ENCODE results near the gene SLC10A7.

- TF ChIP-seq CTCF (IDR thresholded peaks at IDR 0.05; ENCODE audit: low read depth, low read length) = no peak
- TF ChIP-seq MAX (IDR thresholded peaks at IDR 0.05; ENCODE audit: low read depth, low read length) = no peak
These were observed 297.3 kb downstream of the SLC10A7 start for GRCh38 chr4:146224326-146224966.
